HG03342 (cell line): Measurements from ENCODE around the gene ACKR1.

Experiments
- ATAC-seq: cut with Tn5 transposase; IDR thresholded peaks from one replicate; pipeline ENCODE4 v1.9.1; 2021; ENCODE audit warnings: mild to moderate bottlenecking, moderate library complexity; ENCODE audit not compliant: unreplicated experiment

Gene ACKR1

DNA sequence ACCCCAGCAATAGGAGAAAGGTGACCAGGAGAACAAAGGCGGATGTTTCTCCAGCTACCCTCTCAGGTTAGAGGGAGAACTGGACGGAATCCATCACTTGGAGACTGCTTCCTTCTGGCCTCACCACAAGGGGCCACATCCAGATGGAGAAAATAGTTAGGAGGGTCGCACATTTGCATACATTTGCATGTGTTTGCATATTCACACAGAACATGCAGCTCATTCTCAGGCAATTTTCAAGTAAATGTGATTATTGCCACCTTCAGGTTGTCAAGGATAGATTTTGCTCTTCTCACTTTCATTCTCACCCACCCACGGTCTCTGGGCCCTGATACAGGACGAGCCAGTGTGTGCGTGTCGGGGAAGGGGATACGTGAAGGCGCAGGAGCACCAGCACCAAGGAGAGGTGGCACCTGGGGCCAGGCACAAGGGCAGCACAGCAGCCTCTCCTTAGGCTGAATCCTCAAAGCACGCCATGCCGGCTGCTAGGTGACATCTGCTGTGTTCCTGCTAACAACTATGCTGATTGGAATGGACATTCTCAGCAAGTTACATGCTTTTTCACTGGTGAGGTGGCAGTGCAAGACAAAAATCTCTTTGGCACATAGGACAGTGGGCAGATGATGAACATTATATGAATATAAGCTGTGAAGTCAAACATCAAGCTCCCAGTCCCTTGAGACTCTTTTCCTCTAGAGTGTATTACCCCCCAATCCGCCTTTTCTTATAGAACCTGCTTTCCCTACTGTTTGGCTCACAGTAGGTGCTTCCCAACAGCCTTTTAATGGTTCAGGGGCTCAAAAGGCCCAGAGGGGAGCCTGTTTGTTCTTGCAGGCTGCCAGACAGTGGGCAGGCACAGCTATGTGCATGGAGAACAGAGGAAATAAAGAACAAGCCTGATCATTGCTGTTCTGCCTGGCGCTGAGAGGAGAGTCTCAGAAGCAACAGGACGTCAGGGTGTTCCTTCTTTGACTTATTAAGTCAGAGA is 14.3 kb downstream of the ACKR1 start:
- no peak for ATAC-seq

DNA sequence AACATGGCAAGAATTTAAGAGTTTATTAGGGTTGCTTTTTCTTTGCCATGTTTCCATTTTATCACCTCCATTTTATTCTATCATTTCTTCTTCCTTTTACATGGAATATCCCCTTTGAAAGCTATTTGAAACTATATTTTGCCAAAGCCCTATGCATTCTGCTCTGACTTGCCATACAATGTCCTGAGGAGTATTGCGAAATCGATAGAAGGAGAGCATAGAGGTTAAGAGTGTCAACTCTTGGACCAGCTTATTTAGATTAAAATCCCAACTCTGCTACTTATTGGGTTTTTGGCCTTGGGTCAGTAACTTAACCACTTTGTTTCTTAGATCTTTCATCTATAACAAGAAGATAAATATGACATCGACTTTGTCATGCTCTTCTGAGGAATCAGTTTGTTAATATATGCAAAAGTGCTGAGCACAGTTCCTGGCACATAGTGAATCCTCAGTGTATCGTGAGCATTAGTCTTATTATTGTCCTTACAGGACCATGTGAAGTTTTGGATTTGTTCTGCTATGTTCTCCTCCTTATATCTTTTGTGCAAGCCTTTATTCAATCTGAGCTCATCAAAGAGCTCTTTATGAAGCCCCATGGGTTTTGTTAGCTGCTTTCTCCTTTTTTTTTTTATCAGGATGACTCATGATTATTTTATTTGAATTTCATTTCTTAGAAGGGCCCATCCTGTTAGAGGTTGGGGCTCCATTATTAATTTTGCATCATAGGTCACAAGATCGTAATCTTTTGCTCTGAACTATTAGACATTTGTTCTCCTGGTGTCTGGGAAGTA is 17.6 kb downstream of the ACKR1 start:
- ATAC-seq = no peak

DNA sequence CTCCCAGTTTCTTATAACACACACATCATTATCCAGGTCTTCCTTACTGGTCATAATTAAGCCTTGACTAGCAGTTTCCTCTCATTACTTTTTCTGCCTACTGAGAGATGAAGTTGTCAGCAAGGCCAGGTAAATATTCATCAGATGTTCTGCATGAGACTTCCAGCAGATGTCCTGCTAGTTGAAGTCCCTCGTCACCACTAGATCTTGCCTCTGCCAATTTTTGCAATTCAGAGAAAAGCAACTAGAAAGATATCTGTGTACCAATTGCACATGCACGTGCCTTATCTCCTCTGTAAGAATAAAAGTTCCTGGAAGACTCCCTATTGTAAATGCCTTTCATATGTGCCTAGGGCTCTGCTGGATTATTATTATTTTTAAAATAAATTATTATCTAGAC is 18.3 kb downstream of the ACKR1 start:
- ATAC-seq = no peak

DNA sequence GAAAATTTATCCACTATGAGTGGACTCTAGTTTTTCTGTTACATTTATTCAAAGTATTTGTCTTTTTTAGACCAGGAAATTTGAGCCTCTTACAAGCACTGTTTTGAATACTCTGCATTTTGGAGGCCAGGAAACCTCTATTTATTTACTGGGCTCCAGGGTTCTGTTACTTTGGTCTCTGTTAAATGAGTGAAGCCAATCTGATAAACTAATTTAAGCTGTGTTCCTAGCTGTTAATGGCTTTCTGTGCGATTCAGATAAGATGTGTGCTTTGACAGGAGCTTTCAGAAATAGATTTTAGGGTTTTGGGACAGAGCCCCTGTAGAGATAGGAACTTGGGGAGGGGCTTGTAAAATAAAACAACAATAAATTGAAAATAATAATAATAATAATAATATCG is 23.9 kb downstream of the ACKR1 start:
- ATAC-seq = no peak

DNA sequence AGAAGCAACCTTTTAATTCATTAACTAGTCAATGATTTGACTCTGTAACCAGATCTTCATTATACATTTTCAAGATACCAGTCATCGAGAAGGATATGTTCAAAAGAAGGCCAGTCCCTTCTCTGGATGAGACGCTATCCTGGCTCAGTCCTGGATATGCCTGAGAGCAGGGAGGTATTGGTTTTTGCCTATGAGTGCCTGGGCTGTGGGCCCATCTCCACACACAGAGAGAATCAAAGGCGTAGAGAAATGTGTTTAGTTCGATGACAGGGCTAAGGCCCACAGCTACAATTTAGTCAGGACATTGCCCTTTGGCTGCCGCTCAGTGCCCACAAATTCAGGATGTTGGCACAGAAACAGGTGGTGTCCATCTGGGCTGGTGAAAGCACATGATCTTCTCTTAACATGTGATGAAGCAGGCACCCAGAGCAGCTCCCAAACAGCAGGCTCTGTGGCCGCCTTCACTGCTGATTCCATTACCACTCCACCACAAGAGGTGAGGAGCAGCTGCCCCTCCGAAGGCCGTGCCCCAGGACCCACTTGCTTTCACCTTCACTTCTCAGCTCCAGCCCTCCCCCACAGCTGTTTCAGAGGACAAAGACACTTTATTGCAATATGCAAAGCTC is 24.7 kb downstream of the ACKR1 start:
- no peak for ATAC-seq

DNA sequence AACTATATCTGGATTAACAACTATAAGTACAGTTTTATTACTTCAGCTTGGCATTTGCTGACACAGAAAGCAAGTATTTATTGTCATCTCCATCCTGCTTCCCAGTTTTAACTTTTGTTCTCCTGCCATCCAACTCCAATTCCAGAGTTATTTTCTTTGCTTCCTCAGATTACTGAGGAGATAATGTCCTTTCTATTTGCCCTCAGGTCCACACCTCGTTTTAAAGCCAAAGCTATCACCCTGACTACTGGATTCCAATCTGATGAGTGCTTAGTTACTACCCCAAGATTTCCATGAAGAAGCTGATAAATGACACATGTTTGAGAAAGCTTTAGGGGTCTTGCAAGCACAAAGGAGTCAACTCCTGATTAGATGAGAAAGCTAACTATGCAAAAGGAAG is 25.2 kb downstream of the ACKR1 start:
- ATAC-seq = no peak

DNA sequence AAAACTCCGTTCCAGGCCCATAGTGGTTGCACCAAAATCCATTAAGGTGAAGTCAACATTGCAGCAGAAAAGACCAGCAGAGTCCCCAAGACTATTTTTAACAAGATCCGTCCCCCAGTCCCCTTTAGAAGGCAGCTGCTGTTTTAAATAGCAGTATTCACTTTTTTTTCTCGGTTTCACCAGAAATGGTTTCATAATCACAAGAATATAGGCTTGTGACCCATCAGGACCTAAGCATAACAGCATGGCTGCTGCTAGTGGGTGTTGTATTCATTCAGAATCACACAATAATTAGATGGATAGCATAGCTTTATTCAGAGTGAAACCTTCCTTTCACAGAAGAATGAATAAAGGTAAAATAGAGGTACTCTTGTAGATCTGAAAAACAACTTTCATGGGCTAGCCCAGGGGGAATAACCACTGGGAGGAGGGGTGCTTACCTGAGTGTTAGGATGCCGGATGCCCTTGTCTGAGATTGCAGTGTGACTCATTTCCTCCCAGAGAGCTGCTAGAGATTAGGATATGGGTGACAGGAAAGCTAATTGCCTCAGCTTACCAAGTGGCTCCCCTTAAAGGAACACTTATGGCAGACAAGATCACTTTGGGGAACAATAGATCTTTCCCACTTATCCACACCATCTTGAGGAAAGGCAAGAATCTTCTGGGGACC is 35.0 kb downstream of the ACKR1 start:
- ATAC-seq = peak; percentile 84

DNA sequence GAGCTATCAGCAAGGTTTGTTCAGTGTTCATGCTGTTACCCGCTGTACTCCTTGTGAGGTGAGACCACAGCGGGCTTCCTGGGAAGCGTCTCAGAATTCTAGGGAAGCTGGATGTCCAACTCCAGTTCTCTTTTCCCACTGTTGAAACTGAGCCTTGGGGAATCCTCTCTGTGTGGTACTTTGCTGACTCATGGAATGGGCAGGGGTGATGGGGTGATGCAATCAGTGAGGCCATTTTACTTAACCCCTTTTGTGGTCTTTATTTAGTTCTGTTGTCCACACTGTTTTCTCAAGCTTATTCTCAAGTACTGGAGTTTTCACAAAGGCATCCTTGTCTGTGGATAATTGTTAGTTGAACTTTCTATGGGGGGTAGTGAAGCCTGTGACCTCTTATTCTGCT is 42.6 kb downstream of the ACKR1 start:
- no peak for ATAC-seq

DNA sequence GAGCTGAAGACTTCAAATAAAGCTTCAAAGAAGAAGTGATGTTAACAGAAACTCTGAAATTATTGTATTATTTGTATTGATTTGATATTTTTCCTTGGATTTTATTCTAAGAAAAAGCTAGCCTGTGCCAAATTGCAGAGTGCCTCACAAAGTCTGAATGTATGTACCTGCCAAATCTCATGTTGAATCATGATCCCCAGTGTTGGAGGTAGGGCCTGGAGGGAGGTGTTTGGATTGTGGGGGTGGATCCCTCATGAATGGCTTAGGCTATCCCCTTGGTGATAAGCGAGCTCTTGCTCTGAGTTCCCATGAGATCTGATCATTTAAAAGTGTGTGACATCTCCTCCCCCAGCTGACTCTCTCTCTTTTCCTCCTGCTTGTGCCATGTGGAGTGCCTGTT is 43.6 kb downstream of the ACKR1 start:
- ATAC-seq = no peak

DNA sequence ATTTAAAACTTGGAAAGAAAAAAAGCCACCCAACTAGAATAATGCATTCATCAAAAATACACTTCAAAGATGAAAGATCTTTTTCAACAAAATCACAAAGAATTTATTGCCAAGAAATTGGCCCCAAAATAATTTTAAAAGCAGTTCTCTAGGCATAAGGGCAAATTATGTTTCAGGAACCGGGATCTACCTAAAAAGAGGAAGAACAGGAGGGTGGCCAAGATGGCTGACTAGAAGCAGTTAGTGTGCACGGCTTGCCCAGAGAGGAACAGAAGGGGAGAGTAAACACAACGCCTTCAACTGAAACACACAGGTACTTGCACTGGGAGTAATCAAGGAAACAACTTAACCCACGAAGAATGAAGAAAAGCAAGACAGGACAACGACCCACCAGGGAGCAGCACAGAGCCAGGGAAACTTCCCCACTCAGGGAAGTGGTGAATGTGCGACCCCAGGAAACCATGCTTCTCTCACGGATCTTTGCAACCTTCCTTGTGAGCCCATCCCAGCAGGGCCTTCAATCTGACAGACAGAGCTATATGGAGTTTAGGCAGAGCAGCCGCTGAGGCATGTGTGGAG is 46.1 kb downstream of the ACKR1 start:
- ATAC-seq = no peak
